Neural cell (in vitro differentiated cells): ENCODE measurements around the gene FRMD4B. TPM values are rescaled to one million over a fixed set of nuclear protein-coding genes. Genes with fewer than 3 reads are reported as not detected.

Experiments
- H2AFZ ChIP-seq: fragments of 200-600, 300-800 bp; sonication (generic), shearing (Covaris generic); 2 replicates; pipeline ENCODE4 v1.6.0; 2014; ENCODE audit warnings: low read depth, mild to moderate bottlenecking, antibody characterized with exemption, low read length, moderate library complexity
- H3F3A ChIP-seq: fragments of 200-600 bp; shearing (Covaris generic); 2 replicates; pipeline ENCODE4 v1.6.1; 2016; ENCODE audit warnings: mild to moderate bottlenecking, moderate library complexity, mixed read lengths, antibody characterized with exemption, low read length; ENCODE audit not compliant: insufficient read depth, poor library complexity, severe bottlenecking
- H3K27ac ChIP-seq: fragments of 200-600, 300-800 bp; sonication (generic), shearing (Covaris generic); 2 replicates; pipeline ENCODE4 v1.5.1; 2014; ENCODE audit warnings: mild to moderate bottlenecking, low read length, moderate library complexity
- H3K27me3 ChIP-seq: fragments of 300-800, 200-600 bp; sonication (generic), shearing (Covaris generic); 2 replicates; pipeline ENCODE4 v1.6.0; 2014; ENCODE audit warnings: mild to moderate bottlenecking, low read depth, low read length, moderate library complexity; ENCODE audit not compliant: insufficient read depth
- H3K36me3 ChIP-seq: fragments of 300-800, 200-600 bp; sonication (generic), shearing (Covaris generic); 2 replicates; pipeline ENCODE4 v1.5.1; 2014; ENCODE audit warnings: mild to moderate bottlenecking, antibody characterized with exemption, low read length, moderate library complexity; ENCODE audit not compliant: insufficient read depth
- H3K4me2 ChIP-seq: fragments of 300-800, 200-600 bp; sonication (generic), shearing (Covaris generic); 2 replicates; pipeline ENCODE4 v1.6.0; 2014; ENCODE audit warnings: mild to moderate bottlenecking, low read length
- H3K4me3 ChIP-seq: fragments of 300-800, 200-600 bp; sonication (generic), shearing (Covaris generic); 2 replicates; pipeline ENCODE4 v1.5.1; 2014; ENCODE audit warnings: mild to moderate bottlenecking, low read length, moderate library complexity
- H3K79me2 ChIP-seq: fragments of 200-600 bp; shearing (Covaris generic); replicated peaks from 2 replicates; pipeline ENCODE4 v1.6.0; 2014; ENCODE audit warnings: mild to moderate bottlenecking, low read length, moderate library complexity; ENCODE audit not compliant: insufficient read depth
- H3K9ac ChIP-seq: fragments of 300-800, 200-600 bp; sonication (generic), shearing (Covaris generic); 2 replicates; pipeline ENCODE4 v1.6.1; 2016; ENCODE audit warnings: mild to moderate bottlenecking, low read length, mixed read lengths
- H3K9me2 ChIP-seq: fragments of 200-600 bp; shearing (Covaris generic); 2 replicates; pipeline ENCODE4 v1.6.1; 2016; ENCODE audit warnings: mild to moderate bottlenecking, low read length, mixed read lengths; ENCODE audit not compliant: insufficient read depth
- H3K9me3 ChIP-seq: fragments of 200-600, 300-800 bp; sonication (generic), shearing (Covaris generic); 2 replicates; pipeline ENCODE4 v1.6.1; 2016; ENCODE audit warnings: mild to moderate bottlenecking, mixed run types, low read length, moderate library complexity, mixed read lengths
- H4K20me1 ChIP-seq: fragments of 200-600 bp; shearing (Covaris generic); 2 replicates; pipeline ENCODE4 v1.6.1; 2016; ENCODE audit warnings: mild to moderate bottlenecking, mixed run types; ENCODE audit not compliant: insufficient read depth
- CTCF ChIP-seq: fragments of 450-650 bp; IDR thresholded peaks from 2 replicates; pipeline ENCODE4 v1.5.1; 2014; ENCODE audit warnings: antibody characterized with exemption, mild to moderate bottlenecking, moderate library complexity; ENCODE audit not compliant: poor library complexity, severe bottlenecking
- EP300 ChIP-seq: fragments of 450-650 bp; conservative IDR thresholded peaks from 2 replicates; pipeline ENCODE4 v1.6.1; 2014; ENCODE audit warnings: antibody characterized with exemption, mild to moderate bottlenecking, moderate library complexity; ENCODE audit not compliant: poor library complexity, severe bottlenecking
- EZH2 ChIP-seq: fragments of 200-600, 300-800 bp; shearing (Covaris generic), sonication (generic); IDR thresholded peaks from 2 replicates; pipeline ENCODE4 v1.6.1; 2014; ENCODE audit warnings: antibody characterized with exemption, low read length, borderline replicate concordance, mild to moderate bottlenecking; ENCODE audit not compliant: insufficient read depth, poor library complexity, severe bottlenecking
- MXI1 ChIP-seq: fragments of 450-650 bp; conservative IDR thresholded peaks from 2 replicates; pipeline ENCODE4 v1.6.1; 2014; ENCODE audit warnings: antibody characterized with exemption, mild to moderate bottlenecking; ENCODE audit not compliant: poor library complexity, severe bottlenecking
- POLR2AphosphoS5 ChIP-seq: IDR thresholded peaks from 2 replicates; pipeline ENCODE4 v1.6.1; 2012
- RAD21 ChIP-seq: fragments of 450-650 bp; conservative IDR thresholded peaks from 2 replicates; pipeline ENCODE4 v1.6.1; 2014; ENCODE audit warnings: antibody characterized with exemption, mild to moderate bottlenecking, moderate library complexity
- REST ChIP-seq: IDR thresholded peaks from 2 replicates; pipeline ENCODE4 v1.6.1; 2012; ENCODE audit warnings: borderline replicate concordance
- SMC3 ChIP-seq: fragments of 450-650 bp; conservative IDR thresholded peaks from 2 replicates; pipeline ENCODE4 v1.6.1; 2014; ENCODE audit warnings: antibody characterized with exemption, mild to moderate bottlenecking, moderate library complexity; ENCODE audit not compliant: poor library complexity
- TAF1 ChIP-seq: IDR thresholded peaks from 2 replicates; pipeline ENCODE4 v1.6.1; 2012; ENCODE audit warnings: low read depth
- polyA plus RNA-seq: library from polyadenylated mRNA; depleted of rRNA; stranded (reverse); fragments of >200 nt; gene quantifications from 2 replicates; pipeline ENCODE4 v1.2.3, GENCODE V29; 2014

FRMD4B gene
- polyA plus RNA-seq, 1 donor from 2014 or later = 6.2 TPM

GRCh38 chr3:69165744-69166143, 220.1 kb downstream of the FRMD4B start:
- Histone ChIP-seq H3K9ac (no peak overlapping the region), H3K79me2 (no peaks in the 10 kb centered on the region), H3K27me3 (no peaks in the 10 kb centered on the region), H3K27ac (no peak overlapping the region), H3K4me3 (no peak overlapping the region), H3F3A (no peaks in the 10 kb centered on the region), H3K4me2 (no peak overlapping the region), H3K9me3 (no peaks in the 10 kb centered on the region), H3K9me2 (no peaks in the 10 kb centered on the region), H3K36me3 (no peaks in the 10 kb centered on the region), H2AFZ (no peak overlapping the region), H4K20me1 (no peaks in the 10 kb centered on the region)
- TF ChIP-seq TAF1 (no peak), MXI1 (no peak), EP300 (no peak), POLR2AphosphoS5 (no peak), RAD21 (no peak), CTCF (no peak), REST (no peak), EZH2 (no peak), SMC3 (no peak)

GRCh38 chr3:69164296-69164695, 221.6 kb downstream of the FRMD4B start:
- Histone ChIP-seq H3F3A (no peaks in the 10 kb centered on the region), H3K9ac (no peak overlapping the region), H2AFZ (no peak overlapping the region), H3K36me3 (no peaks in the 10 kb centered on the region), H4K20me1 (no peaks in the 10 kb centered on the region), H3K9me2 (no peaks in the 10 kb centered on the region), H3K27ac (no peak overlapping the region), H3K79me2 (no peaks in the 10 kb centered on the region), H3K4me2 (no peak overlapping the region), H3K9me3 (no peaks in the 10 kb centered on the region), H3K27me3 (no peaks in the 10 kb centered on the region), H3K4me3 (no peak overlapping the region)
- TF ChIP-seq SMC3 (no peak), MXI1 (no peak), POLR2AphosphoS5 (no peak), RAD21 (no peak), REST (no peak), CTCF (no peak), EP300 (no peak)
